Measurements from ENCODE around the gene CACNA1H.
"Not testable (repeated sequence)": the region's sequence is repeated elsewhere in the genome, so short reads cannot be mapped to it uniquely, and the experiment has no call there.

The CACNA1H gene

GRCh38 chr16:1185460-1186207 lies 32.7 kb downstream of the CACNA1H start:
- in situ Hi-C loops (cut with MboI; ENCODE audit: low sequenced_read_pairs): not testable (repeated sequence)

- in situ Hi-C loops (cut with MboI; ENCODE audit: low sequenced_read_pairs): no loop called here
Measured at GRCh38 chr16:1188432-1189189, 35.7 kb downstream of the CACNA1H start.

DNA sequence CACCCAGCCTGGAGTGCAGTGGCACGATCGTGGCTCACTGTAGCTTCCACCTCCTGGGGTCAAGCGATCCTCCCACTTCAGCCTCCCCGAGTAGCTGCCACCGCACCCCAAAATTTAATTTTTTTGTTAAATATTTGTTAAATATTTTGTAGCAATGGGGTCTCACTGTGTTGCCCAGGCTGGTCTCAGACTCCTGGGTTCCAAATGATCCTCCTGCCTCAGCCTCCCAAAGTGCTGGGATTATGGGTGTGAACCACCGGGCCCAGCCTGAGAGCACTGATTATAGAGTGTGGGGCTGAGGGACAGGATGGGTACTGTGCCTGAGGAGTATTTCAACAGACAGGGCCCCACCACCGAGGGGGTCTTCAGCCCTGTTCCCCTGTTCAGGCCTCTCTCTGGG lies 36.5 kb downstream of the CACNA1H start:
- in situ Hi-C loops (cut with MboI; ENCODE audit: low sequenced_read_pairs): no loop called here

GRCh38 chr16:1190789-1191188 lies 37.9 kb downstream of the CACNA1H start:
- in situ Hi-C loops (cut with MboI; ENCODE audit: low sequenced_read_pairs): not testable (repeated sequence)

DNA sequence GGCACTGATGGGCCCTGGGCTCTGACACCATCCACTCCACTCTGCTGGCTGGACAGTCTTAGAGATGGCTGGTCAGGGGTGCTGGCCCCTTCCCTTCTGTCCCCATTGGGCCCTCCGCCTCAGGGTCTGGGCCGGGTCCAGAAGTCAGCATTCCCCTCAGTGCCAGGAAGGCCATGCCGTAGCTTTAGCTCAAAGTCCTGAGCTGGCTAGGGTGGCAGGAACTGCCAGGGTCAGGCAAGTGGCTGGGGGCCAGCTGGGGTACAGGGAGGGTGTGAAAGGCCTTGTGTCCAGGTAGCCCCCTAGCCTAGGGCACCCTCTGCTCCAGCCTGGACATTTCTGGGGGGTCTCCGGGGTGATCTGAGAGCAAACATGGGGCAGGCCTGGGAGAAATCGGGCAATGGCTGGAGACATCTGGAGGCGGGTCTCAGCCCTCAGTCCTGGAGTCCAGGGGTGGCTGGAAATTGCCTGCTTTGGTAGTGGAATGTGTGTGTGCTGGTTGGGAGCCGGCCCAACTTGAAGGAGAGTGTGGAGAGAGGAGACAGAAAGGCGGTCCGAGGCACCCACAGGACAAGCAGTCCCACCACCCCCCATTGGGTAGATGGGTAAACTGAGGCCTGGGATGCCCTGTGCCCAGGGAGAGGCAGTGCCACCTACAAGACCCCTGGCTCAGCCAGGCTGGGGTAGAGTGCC lies 39.6 kb downstream of the CACNA1H start:
- in situ Hi-C loops (cut with MboI; ENCODE audit: low sequenced_read_pairs): no loop called here

- in situ Hi-C loops (cut with MboI; ENCODE audit: low sequenced_read_pairs): no loop called here
Measured at GRCh38 chr16:1193143-1193824, 40.4 kb downstream of the CACNA1H start.

GRCh38 chr16:1193825-1194581 lies 41.1 kb downstream of the CACNA1H start:
- in situ Hi-C loops (cut with MboI; ENCODE audit: low sequenced_read_pairs): no loop called here

DNA sequence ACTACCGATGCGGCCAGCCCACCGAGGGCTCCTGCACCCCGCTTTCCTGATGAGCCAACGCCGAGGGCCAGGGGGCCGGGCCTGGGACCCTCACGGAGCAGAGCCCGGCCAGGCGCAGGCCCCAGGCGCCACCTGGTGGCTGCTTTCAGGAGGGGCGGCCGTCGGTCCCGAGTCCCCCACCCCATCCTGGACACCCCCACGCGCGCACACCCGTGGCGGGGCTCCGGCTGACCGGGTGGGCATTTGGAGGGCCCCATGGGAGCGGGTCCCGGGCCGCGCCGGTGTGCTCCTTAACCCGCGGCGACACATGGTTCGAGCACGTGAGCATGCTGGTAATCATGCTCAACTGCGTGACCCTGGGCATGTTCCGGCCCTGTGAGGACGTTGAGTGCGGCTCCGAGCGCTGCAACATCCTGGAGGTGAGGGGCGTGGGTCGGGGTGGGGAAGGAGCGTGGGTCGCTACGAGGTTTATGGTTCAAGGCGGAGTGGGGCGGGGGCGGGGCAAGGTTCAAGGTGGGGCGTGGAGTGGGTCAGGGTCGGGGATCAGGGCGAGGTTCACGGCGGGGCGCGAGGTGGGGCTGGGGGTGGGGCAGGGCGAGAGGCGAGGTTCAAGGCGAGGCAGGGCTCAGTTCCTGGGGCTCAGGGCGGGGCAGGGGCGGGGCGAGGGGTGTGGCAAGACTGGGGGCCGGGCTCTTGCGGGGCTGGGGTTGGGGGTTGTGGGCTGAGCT lies 41.9 kb downstream of the CACNA1H start:
- in situ Hi-C loops (cut with MboI; ENCODE audit: low sequenced_read_pairs): no loop called here

DNA sequence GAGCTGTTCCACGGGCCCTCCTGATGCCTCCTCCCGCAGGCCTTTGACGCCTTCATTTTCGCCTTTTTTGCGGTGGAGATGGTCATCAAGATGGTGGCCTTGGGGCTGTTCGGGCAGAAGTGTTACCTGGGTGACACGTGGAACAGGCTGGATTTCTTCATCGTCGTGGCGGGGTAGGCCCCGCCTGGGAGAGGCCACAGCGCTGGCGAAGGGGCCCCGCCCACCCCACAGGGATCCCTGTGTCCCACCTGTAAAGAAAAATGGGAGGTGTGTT lies 42.4 kb downstream of the CACNA1H start:
- in situ Hi-C loops (cut with MboI; ENCODE audit: low sequenced_read_pairs): no loop called here

DNA sequence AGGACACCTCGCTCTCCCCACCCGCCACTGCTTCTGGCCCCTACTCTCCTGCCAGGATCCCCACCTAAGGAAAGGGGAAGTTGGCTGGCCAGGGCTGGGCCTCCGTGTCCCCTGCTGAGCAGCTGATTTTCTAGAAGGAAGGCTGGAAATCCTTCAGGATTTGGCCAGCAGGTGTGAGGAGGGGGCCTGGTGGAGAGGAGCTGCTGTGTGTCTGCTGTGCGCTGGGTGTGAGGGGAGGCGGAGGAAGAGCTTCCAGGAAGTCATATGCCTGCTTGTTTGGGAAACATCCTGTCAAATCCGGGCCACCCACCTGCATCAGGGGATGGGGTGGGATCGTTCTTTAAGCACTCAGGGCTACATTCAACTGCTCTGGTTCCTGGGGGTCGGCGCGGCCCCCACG lies 43.6 kb downstream of the CACNA1H start:
- in situ Hi-C loops (cut with MboI; ENCODE audit: low sequenced_read_pairs): no loop called here

- in situ Hi-C loops (cut with MboI; ENCODE audit: low sequenced_read_pairs): no loop called here
Measured at GRCh38 chr16:1197237-1197866, 44.4 kb downstream of the CACNA1H start.

DNA sequence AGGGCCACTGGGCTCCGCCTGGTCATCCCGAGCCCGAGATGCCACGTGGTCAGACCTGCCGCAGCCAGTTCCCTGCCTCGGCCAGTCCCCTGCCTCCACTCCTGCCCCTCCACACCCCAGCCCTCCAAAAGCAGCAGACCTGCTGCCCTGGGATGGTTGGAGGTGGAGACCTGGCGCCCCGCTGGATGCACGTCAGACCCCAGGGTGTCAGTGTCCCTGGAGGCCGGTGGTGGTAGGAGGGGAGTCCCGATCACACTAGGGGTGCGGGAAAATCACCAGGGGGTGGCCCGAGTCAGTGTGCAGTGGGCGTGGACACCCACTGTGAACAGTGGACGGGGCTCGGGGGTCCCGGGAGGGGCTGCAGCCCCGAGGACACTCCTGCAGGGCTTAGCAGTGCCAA lies 45.3 kb downstream of the CACNA1H start:
- in situ Hi-C loops (cut with MboI; ENCODE audit: low sequenced_read_pairs): no loop called here

GRCh38 chr16:1198671-1199346 lies 45.9 kb downstream of the CACNA1H start:
- in situ Hi-C loops (cut with MboI; ENCODE audit: low sequenced_read_pairs): not testable (repeated sequence)

- in situ Hi-C loops (cut with MboI; ENCODE audit: low sequenced_read_pairs): no loop called here
Measured at GRCh38 chr16:1199347-1200013, 46.6 kb downstream of the CACNA1H start.

DNA sequence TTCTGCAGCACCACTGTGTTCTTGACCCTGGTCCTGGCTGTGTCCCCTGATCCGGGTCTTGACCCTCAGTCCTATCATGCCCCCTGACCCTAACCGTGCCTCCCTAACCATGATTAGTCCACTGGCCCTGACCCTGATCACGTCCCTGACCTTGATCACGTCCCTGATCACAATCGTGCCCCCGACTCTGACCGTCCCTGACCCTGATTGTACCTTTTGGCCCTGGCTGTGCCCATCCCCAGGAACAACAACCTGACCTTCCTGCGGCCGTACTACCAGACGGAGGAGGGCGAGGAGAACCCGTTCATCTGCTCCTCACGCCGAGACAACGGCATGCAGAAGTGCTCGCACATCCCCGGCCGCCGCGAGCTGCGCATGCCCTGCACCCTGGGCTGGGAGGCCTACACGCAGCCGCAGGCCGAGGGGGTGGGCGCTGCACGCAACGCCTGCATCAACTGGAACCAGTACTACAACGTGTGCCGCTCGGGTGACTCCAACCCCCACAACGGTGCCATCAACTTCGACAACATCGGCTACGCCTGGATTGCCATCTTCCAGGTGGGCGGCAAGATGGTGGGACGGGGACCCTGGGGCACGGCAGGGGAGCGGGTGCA lies 47.2 kb downstream of the CACNA1H start:
- in situ Hi-C loops (cut with MboI; ENCODE audit: low sequenced_read_pairs): no loop called here

DNA sequence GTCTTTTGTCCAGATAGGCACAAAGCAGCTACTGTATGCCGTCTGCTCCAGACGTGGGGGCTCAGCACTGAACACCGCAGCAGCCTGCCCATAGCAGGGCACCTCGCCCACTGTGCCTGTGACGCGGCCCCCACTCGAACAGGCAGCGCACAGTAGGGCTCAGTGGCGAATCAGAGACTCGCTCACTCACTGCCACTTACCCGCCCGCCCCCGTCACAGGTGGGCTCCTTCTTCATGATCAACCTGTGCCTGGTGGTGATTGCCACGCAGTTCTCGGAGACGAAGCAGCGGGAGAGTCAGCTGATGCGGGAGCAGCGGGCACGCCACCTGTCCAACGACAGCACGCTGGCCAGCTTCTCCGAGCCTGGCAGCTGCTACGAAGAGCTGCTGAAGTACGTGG lies 48.5 kb downstream of the CACNA1H start:
- in situ Hi-C loops (cut with MboI; ENCODE audit: low sequenced_read_pairs): no loop called here

GRCh38 chr16:1202274-1202673 lies 49.4 kb downstream of the CACNA1H start:
- in situ Hi-C loops (cut with MboI; ENCODE audit: low sequenced_read_pairs): no loop called here

- in situ Hi-C loops (cut with MboI; ENCODE audit: low sequenced_read_pairs): no loop called here
Measured at GRCh38 chr16:1204933-1205332, 52.0 kb downstream of the CACNA1H start.

All from HL-60/S4 (cell line).